ENCODE results near the gene TXNRD1. TPM values are rescaled to one million over a fixed set of nuclear protein-coding genes. Genes with fewer than 3 reads are reported as not detected.
A peak's percentile ranks its signal among the peaks of the same experiment; 100 is the strongest.

TXNRD1 gene
- total RNA-seq, 3 donors from 2014 or later: 76.0 to 117 (median 77.5) TPM

- no peaks in the 10 kb centered on the region for H3K9me3 ChIP-seq
- H3K4me1 ChIP-seq (ENCODE audit: low read depth): peaks cover 25% of the 10 kb centered on the region
- peak in 2 of 3 donors; percentile 64 to 67 for DNase-seq
- peak; percentile 50 for ATAC-seq
- TF ChIP-seq CTCF (IDR thresholded peaks at IDR 0.05): no peak
- H3K36me3 ChIP-seq (ENCODE audit: low read depth): no peaks in the 10 kb centered on the region
- intact Hi-C loops (cut with DNase I, micrococcal nuclease): no loop called here
- H3K4me3 ChIP-seq: no peak overlapping the region
Measured at GRCh38 chr12:104285740-104286515, 70.3 kb downstream of the TXNRD1 start.

GRCh38 chr12:104286516-104287482, 71.2 kb downstream of the TXNRD1 start:
- Histone ChIP-seq H3K9me3 (no peaks in the 10 kb centered on the region), H3K4me1 (ENCODE audit: low read depth) (peaks cover 25% of the 10 kb centered on the region), H3K36me3 (ENCODE audit: low read depth) (no peaks in the 10 kb centered on the region), H3K4me3 (peak overlapping the region; percentile 22)
- ATAC-seq: peak; percentile 90
- no peak for TF ChIP-seq CTCF (IDR thresholded peaks at IDR 0.05)
- intact Hi-C loops (cut with DNase I, micrococcal nuclease): no loop called here
- DNase-seq: peak; percentile 94 to 97 (median 95)

- H3K4me3 ChIP-seq: no peak overlapping the region
- peaks cover 25% of the 10 kb centered on the region for H3K4me1 ChIP-seq (ENCODE audit: low read depth)
Measured at GRCh38 chr12:104288635-104289274, 73.2 kb downstream of the TXNRD1 start.

GRCh38 chr12:104290320-104290719, 74.7 kb downstream of the TXNRD1 start:
- Histone ChIP-seq H3K4me3 (no peak overlapping the region), H3K36me3 (ENCODE audit: low read depth) (no peaks in the 10 kb centered on the region), H3K4me1 (ENCODE audit: low read depth) (peaks cover 23% of the 10 kb centered on the region), H3K9me3 (no peaks in the 10 kb centered on the region)
- no peak for TF ChIP-seq CTCF (IDR thresholded peaks at IDR 0.05)
- DNase-seq: no peak
- ATAC-seq: no peak
- intact Hi-C loops (cut with DNase I, micrococcal nuclease): no loop called here

More at GRCh38 chr12:104288635-104289274, 73.2 kb downstream of the TXNRD1 start:
- Histone ChIP-seq H3K36me3 (ENCODE audit: low read depth) (no peaks in the 10 kb centered on the region), H3K9me3 (no peaks in the 10 kb centered on the region)
- ATAC-seq (peak; percentile 82), DNase-seq (peak; percentile 87 to 92 (median 90))
- no peak for TF ChIP-seq CTCF (IDR thresholded peaks at IDR 0.05)
- intact Hi-C loops (cut with DNase I, micrococcal nuclease): no loop called here

- no peak overlapping the region for H3K4me3 ChIP-seq
- H3K36me3 ChIP-seq (ENCODE audit: low read depth): no peaks in the 10 kb centered on the region
- ATAC-seq: no peak
- peaks cover 19% of the 10 kb centered on the region for H3K4me1 ChIP-seq (ENCODE audit: low read depth)
- no peak for DNase-seq
- TF ChIP-seq CTCF (IDR thresholded peaks at IDR 0.05): no peak
- no peaks in the 10 kb centered on the region for H3K9me3 ChIP-seq
- intact Hi-C loops (cut with DNase I, micrococcal nuclease): no loop called here
Measured at GRCh38 chr12:104290855-104291254, 75.3 kb downstream of the TXNRD1 start.

All from mucosa of descending colon (tissue), 3 donors.